Frontal cortex (tissue), 1 donor: ENCODE results near the gene PHACTR4. TPM values are rescaled to one million over a fixed set of nuclear protein-coding genes. Genes with fewer than 3 reads are reported as not detected.
A peak's percentile ranks its signal among the peaks of the same experiment; 100 is the strongest.

Experiments
- small RNA-seq: library from RNA; depleted of rRNA; stranded (forward); fragments of <200 nt; gene quantifications from one replicate; pipeline ENCODE3, GENCODE V24; 2014
- total RNA-seq: library from RNA; depleted of rRNA; stranded (reverse); fragments of >200 nt; gene quantifications from one replicate; pipeline ENCODE4 v1.2.3, GENCODE V29; 2014

PHACTR4 gene
- total RNA-seq, 1 donor from 2014 or later = 10.6 TPM

Small RNA genes lying within 50 kb of the gene (small RNA-seq; reads per million reads assigned to genes)
- not detected for gene RF00019
- not detected for gene RNU6ATAC27P
- gene SNORA73A = not detected
- 8.0 reads per million, percentile 95 among the genes with 10 or more reads in this experiment for gene SNORA73B

Other genes with a start within 250 kb of the PHACTR4 start
- gene PTAFR, start 193.1 kb upstream of the PHACTR4 start, total RNA-seq = 1.2 TPM
- 56.3 TPM for gene DNAJC8, start 136.7 kb upstream of the PHACTR4 start, total RNA-seq
- 67.7 TPM for gene ATP5IF1, start 133.6 kb upstream of the PHACTR4 start, total RNA-seq
- 4.5 TPM for gene SESN2, start 110.2 kb upstream of the PHACTR4 start, total RNA-seq
- gene MED18, start 40.7 kb upstream of the PHACTR4 start, total RNA-seq = 15.1 TPM
- 15.1 TPM for gene RCC1, start 136.3 kb downstream of the PHACTR4 start, total RNA-seq
- gene TRNAU1AP, start 183.3 kb downstream of the PHACTR4 start, total RNA-seq = 35.1 TPM
- gene RAB42, start 222.5 kb downstream of the PHACTR4 start, total RNA-seq = 1.2 TPM